Measurements from ENCODE around the gene PTPN12. TPM values are rescaled to one million over a fixed set of nuclear protein-coding genes. Genes with fewer than 3 reads are reported as not detected.

Gene PTPN12
- polyA plus RNA-seq, 10 donors: 41.3 to 88.1 (median 67.6) TPM

DNA sequence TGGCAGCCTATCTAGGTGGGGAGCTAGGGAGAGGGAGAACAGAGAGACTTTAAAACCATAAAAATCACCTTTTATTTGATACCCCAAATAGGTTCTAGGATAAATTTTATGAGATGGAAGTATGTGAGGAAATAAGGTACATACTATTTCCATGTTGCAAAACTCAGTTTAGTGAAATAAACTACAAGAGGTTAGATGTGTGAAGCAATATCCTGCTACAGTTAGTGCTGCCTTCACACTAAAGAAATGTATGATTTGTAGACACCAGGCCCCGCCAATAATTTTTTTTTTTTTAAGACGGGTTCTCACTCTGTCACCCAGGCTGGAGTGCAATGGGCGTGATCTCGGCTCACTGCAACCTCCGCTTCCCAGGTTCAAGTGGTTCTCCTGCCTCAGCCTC lies 124.7 kb downstream of the PTPN12 start:
- no peak for DNase-seq

DNA sequence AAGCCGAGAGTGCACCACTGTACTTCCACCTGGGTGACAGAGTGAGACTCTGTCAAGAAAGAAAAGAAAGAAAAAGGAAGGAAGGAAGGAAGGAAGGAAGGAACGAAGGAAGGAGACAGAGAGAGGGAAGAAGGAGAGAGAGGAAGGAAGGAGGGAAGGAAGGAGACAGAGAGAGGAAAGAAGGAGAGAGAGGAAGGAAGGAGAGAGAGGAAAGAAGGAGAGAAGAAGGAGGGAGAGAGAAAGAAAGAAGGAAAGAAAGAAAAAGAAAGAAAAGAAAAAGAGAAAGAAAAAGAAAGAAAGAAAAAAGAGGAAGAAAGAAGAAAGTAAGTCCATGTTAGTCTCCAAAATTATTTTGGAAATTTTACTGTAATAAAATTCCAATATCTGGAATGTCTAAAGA lies 125.8 kb downstream of the PTPN12 start:
- no peak for DNase-seq

DNA sequence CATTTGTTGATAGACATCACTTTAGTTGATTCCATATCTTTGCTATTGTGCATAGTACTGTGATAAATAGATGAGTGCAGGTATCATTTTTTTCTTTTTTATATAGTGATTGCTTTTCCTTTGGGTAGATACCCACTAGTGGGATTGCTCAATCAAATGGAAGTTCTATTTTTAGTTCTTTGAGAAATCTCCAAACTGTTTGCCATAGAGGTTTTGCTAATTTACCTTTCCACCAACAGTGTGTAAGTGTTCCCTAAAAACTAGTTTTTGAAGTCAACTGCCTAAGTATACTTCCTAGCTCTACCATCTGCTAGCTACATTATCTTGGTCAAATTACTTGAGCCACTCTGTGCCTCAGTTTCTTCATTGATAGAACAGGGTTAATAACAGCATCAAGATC lies 127.6 kb downstream of the PTPN12 start:
- no peak for DNase-seq

GRCh38 chr7:77665161-77665560 lies 128.1 kb downstream of the PTPN12 start:
- no peak for DNase-seq

DNA sequence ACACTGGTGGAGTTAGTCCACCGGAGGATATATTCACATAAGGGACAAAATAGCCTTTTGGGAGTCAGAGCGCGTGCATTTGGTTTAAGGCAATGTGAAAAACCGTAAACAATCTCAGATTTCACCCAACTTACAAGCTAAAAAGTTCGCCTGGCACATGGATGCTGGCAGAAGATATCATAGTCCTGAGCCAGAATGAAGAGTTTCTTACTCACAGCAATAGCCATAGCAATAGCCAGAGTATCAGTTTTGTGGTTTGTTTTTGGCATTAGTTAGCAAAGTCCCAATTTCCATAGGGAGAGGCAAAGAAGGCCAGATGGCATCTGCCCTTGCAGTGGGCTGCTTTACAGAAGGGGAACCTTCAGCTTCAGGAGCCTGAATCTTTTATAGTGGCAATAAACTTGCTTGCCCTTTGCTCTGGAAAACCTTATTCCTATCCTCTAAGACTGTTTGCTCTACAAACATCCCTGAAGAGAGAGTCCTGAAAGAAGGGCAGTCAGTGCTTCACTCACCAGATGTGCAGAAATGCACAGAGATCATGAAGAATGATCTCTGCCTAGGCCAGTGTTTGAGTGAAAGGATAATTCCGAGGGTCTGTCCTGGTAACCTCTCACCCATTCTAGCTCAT lies 130.5 kb downstream of the PTPN12 start:
- peak in 1 of 3 donors; percentile 41 for DNase-seq

- DNase-seq: no peak
Measured at GRCh38 chr7:77674878-77675277, 137.8 kb downstream of the PTPN12 start.

GRCh38 chr7:77679608-77680007 lies 142.5 kb downstream of the PTPN12 start:
- DNase-seq: no peak

GRCh38 chr7:77680266-77680665 lies 143.2 kb downstream of the PTPN12 start:
- DNase-seq: no peak

- peak; percentile 33 to 44 (median 40) for DNase-seq
Measured at GRCh38 chr7:77684030-77684429, 146.9 kb downstream of the PTPN12 start.

- no peak for DNase-seq
Measured at GRCh38 chr7:77685233-77685632, 148.1 kb downstream of the PTPN12 start.

DNA sequence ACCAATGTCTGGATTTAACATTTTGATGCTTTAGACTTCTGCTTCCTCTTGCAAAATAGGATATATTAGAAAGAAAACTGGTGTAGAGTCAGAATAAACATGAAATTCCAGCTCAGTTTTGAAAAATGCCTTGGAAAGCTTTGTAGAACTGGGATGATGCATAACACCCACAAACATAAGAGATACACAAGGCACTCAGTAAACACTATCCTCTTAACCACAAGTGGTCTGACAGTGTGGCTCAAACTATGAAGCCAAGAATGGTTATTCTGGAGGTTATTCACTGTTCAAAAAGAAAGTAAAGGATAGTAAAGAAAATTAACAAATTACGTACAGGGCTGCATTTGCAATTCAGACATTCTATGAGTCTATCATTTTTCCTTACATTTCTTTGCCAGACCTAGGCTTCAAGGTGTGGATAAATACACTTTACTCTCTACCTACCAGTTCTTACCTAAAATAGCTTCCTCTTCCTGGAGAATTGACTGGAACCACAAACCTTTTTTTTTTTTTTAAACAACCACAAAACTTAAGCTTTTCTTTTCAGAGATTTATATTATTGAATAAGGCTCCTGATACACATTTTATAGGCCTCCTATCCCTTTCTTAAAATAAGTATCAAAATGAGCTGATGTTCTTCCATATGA lies 150.1 kb downstream of the PTPN12 start:
- no peak for DNase-seq

- no peak for DNase-seq
Measured at GRCh38 chr7:77687747-77688144, 150.7 kb downstream of the PTPN12 start.

Other genes starting within 250 kb of the PTPN12 start
- 1 to 10 TPM; 2.9 to 7.5 (median 4.3) TPM for gene GSAP, start 120.9 kb upstream of the PTPN12 start, polyA plus RNA-seq (ENCODE audit: insufficient read length in 10 of 10)
- 10 to 100 TPM; 14.4 to 22.8 (median 18.3) TPM for gene RSBN1L, start 159.2 kb downstream of the PTPN12 start, polyA plus RNA-seq (ENCODE audit: insufficient read length in 10 of 10)

All from muscle of back (tissue), 11 donors.